Transverse colon (tissue), 4 donors: ENCODE measurements around the gene AZU1.

Experiments used
- POLR2A ChIP-seq: fragments of 450-650 bp; IDR thresholded peaks from one replicate; pipeline ENCODE4 v1.6.1; 2016; ENCODE audit warnings: antibody characterized with exemption, mild to moderate bottlenecking, moderate library complexity
- POLR2AphosphoS5 ChIP-seq, 3 donors: sonication (generic); formaldehyde crosslinking; IDR thresholded peaks; one replicate each; pipeline ENCODE4 v1.6.1; 2016; ENCODE audit warnings: antibody characterized with exemption in 3 of 3
- TF ChIP-seq, protein P1 (sequence below), 5 experiments: fragments of 200-600 bp in 3 of 5; fragments of 450-650 bp in 2 of 5; sonication (generic) in 3 of 5; IDR thresholded peaks; 1 replicate in 2 of 5; 2 replicates in 3 of 5; pipeline ENCODE4 v1.5.1; 2016 to 2017; ENCODE audit warnings: antibody characterized with exemption in 5 of 5, inconsistent platforms in 3 of 5, mild to moderate bottlenecking in 2 of 5, moderate library complexity in 1 of 5

DNA sequence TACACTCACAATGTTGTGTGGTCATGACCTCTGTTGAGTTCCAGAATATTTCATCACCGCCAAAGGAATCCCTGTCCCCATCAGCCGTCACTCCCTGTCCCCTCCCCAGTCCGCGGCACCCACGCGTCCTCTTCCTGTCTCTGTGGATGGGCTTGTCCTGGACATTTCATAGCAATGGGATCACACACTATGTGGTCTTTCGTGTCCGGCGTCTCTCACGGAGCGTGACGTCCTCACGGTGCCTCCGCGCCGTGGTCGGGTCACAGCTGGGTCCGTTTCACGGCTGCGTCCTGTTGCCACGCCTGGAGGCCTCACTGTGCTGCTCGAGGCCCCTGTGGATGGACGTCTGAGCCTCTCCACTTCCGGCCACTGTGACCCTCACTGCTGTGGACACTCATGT lies 6.6 kb downstream of the AZU1 start:
- TF ChIP-seq, protein P1, sequence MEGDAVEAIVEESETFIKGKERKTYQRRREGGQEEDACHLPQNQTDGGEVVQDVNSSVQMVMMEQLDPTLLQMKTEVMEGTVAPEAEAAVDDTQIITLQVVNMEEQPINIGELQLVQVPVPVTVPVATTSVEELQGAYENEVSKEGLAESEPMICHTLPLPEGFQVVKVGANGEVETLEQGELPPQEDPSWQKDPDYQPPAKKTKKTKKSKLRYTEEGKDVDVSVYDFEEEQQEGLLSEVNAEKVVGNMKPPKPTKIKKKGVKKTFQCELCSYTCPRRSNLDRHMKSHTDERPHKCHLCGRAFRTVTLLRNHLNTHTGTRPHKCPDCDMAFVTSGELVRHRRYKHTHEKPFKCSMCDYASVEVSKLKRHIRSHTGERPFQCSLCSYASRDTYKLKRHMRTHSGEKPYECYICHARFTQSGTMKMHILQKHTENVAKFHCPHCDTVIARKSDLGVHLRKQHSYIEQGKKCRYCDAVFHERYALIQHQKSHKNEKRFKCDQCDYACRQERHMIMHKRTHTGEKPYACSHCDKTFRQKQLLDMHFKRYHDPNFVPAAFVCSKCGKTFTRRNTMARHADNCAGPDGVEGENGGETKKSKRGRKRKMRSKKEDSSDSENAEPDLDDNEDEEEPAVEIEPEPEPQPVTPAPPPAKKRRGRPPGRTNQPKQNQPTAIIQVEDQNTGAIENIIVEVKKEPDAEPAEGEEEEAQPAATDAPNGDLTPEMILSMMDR (IDR thresholded peaks at IDR 0.05), result no peak
- TF ChIP-seq POLR2AphosphoS5 (IDR thresholded peaks at IDR 0.05) (no peak), POLR2A (no peak)
